ENCODE results near the gene RCSD1.

Gene RCSD1

GRCh38 chr1:167681451-167682098, 51.5 kb downstream of the RCSD1 start:
- TF ChIP-seq, protein P1, sequence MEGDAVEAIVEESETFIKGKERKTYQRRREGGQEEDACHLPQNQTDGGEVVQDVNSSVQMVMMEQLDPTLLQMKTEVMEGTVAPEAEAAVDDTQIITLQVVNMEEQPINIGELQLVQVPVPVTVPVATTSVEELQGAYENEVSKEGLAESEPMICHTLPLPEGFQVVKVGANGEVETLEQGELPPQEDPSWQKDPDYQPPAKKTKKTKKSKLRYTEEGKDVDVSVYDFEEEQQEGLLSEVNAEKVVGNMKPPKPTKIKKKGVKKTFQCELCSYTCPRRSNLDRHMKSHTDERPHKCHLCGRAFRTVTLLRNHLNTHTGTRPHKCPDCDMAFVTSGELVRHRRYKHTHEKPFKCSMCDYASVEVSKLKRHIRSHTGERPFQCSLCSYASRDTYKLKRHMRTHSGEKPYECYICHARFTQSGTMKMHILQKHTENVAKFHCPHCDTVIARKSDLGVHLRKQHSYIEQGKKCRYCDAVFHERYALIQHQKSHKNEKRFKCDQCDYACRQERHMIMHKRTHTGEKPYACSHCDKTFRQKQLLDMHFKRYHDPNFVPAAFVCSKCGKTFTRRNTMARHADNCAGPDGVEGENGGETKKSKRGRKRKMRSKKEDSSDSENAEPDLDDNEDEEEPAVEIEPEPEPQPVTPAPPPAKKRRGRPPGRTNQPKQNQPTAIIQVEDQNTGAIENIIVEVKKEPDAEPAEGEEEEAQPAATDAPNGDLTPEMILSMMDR (conservative IDR thresholded peaks at IDR 0.05; ENCODE audit: control insufficient read depth, insufficient read depth, low read depth, low read length) = no peak
- no peak for DNase-seq (ENCODE audit: low read depth)
- no peak overlapping the region for H3K4me3 ChIP-seq (ENCODE audit: control insufficient read depth, low read depth, low read length)

GRCh38 chr1:167683226-167683625, 53.2 kb downstream of the RCSD1 start:
- H3K4me3 ChIP-seq (ENCODE audit: control insufficient read depth, low read depth, low read length) = no peak overlapping the region
- TF ChIP-seq, protein P1 (conservative IDR thresholded peaks at IDR 0.05; ENCODE audit: control insufficient read depth, insufficient read depth, low read depth, low read length) = no peak
- DNase-seq (ENCODE audit: low read depth) = no peak

DNA sequence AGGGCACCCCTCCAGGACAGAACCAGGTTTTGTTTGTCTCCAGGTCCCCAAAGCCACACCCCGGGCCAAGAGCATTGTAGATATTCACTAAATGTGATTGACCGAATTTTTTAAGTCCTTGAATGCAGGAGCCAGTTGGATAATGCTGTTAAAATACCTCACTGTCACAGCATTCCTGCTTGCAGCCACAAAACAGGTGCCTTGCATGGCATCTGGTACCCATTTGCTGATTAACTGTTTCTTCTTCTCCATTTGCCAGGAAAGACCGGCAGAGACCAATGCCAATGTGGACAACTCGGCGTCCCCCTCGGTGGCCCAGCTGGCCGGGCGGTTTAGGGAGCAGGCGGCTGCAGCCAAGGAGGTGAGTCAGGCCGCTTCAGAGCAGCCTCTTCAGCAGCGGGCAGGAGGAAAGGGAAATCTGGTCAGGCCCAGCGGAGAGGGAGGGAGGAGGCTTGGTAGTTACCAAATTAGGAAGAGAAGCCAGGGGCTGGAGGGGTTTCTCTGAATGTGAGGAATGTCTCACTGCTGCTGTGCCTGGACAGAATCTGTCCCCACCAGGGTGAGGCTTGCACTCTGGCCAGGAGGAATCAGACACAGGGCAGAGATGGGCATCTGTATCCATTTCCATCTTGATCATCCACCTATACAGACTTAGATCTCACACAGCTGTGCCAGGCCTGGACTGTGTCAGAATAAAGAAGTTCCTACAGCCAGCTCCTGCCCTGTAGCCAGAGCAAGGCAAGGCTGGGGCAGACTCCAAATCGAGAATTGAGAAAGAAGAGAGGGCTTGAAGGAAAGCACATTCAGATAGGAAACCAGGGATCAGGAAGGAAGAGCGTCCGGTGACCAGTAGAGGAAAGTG, 53.8 kb downstream of the RCSD1 start:
- peak; percentile 25 for DNase-seq (ENCODE audit: low read depth)
- TF ChIP-seq, protein P1 (conservative IDR thresholded peaks at IDR 0.05; ENCODE audit: control insufficient read depth, insufficient read depth, low read depth, low read length) = no peak
- H3K4me3 ChIP-seq (ENCODE audit: control insufficient read depth, low read depth, low read length) = no peak overlapping the region

- DNase-seq (ENCODE audit: low read depth) = no peak
- TF ChIP-seq, protein P1 (conservative IDR thresholded peaks at IDR 0.05; ENCODE audit: control insufficient read depth, insufficient read depth, low read depth, low read length) = no peak
- no peak overlapping the region for H3K4me3 ChIP-seq (ENCODE audit: control insufficient read depth, low read depth, low read length)
Observed at GRCh38 chr1:167685844-167686243, 55.8 kb downstream of the RCSD1 start.

DNA sequence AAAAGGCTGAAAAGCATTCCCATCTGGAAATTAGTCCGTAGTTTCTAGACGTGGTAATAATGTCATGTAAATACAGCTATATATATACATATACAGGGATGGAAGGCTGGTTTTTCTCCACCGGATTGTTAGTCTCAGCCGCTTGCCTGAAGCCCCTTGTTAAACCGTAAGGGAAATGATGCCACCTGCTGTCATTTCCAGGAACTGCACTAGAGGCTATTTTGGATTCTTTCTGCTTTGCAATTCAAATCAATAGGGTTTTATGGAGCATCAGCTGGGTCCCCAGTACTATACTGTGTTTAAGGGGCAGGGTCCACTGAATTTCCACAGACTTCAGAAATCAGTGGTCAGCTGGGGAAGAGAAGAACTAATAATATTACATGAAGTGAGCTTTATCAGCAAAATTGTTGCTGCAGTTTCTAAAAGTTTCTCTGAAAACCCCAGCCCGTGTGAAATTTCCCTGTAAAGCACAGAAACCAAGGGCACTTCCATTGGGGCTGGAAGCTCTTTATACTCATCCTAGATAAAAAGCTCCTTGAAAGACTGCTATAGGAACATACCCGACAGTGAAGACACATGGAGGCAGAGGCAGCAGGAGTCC, 58.0 kb downstream of the RCSD1 start:
- peak; percentile 83 for DNase-seq (ENCODE audit: low read depth)
- no peak overlapping the region for H3K4me3 ChIP-seq (ENCODE audit: control insufficient read depth, low read depth, low read length)
- TF ChIP-seq, protein P1 (conservative IDR thresholded peaks at IDR 0.05; ENCODE audit: control insufficient read depth, insufficient read depth, low read depth, low read length) = peak; percentile 98

DNA sequence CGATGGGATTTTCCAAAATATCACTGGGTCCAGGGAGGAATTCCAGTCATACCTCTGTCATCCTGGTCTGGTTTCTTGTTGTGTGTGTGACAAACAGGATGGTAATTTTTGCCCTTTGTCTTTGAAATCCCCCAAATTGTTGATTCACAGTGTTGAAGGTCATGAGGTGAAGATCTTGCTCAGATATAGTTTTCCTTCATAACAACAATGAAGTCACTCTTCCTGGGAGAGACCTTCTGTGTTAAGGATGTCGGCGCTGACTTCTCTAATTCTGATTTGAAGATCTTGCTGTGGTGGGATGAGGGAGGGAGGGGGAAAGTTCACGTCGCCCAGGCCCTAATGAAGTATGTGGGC, 59.5 kb downstream of the RCSD1 start:
- peak; percentile 15 for DNase-seq (ENCODE audit: low read depth)
- no peak overlapping the region for H3K4me3 ChIP-seq (ENCODE audit: control insufficient read depth, low read depth, low read length)
- TF ChIP-seq, protein P1 (conservative IDR thresholded peaks at IDR 0.05; ENCODE audit: control insufficient read depth, insufficient read depth, low read depth, low read length) = no peak
